Adipocyte (in vitro differentiated cells): ENCODE data around the gene MTOR.
A peak's percentile ranks its signal among the peaks of the same experiment; 100 is the strongest.

Source experiments
- DNase-seq: peaks from one replicate; pipeline ENCODE4 v3.0.0-alpha.2; 2015; ENCODE audit warnings: low read depth
- H3K27me3 ChIP-seq: replicated peaks from 2 replicates; pipeline ENCODE4 v1.7.0; 2013; ENCODE audit warnings: mild to moderate bottlenecking, low read length, moderate library complexity; ENCODE audit not compliant: control insufficient read depth, insufficient read depth
- H3K36me3 ChIP-seq: 2 replicates; pipeline ENCODE4 v1.7.0; 2013; ENCODE audit warnings: low read length, mild to moderate bottlenecking, moderate library complexity; ENCODE audit not compliant: control insufficient read depth, insufficient read depth, severe bottlenecking
- H3K4me1 ChIP-seq: 2 replicates; pipeline ENCODE4 v1.7.0; 2013; ENCODE audit warnings: mild to moderate bottlenecking, low read length, moderate library complexity; ENCODE audit not compliant: control insufficient read depth, insufficient read depth
- H3K4me3 ChIP-seq: 2 replicates; pipeline ENCODE4 v1.7.0; 2013; ENCODE audit warnings: mild to moderate bottlenecking, low read length, moderate library complexity
- H3K9ac ChIP-seq: 2 replicates; pipeline ENCODE4 v1.7.0; 2013; ENCODE audit warnings: mild to moderate bottlenecking, low read length, moderate library complexity
- H3K9me3 ChIP-seq: 2 replicates; pipeline ENCODE4 v1.7.0; 2013; ENCODE audit warnings: mild to moderate bottlenecking, low read length, moderate library complexity; ENCODE audit not compliant: control insufficient read depth

MTOR gene

GRCh38 chr1:11157394-11157793 is 105.0 kb downstream of the MTOR start:
- H3K36me3 ChIP-seq, result peaks cover 34% of the 10 kb centered on the region
- DNase-seq, result no peak
- no peaks in the 10 kb centered on the region for H3K9me3 ChIP-seq
- H3K4me1 ChIP-seq, result peaks cover 31% of the 10 kb centered on the region
- H3K9ac ChIP-seq, result peak overlapping the region; percentile 88
- no peaks in the 10 kb centered on the region for H3K27me3 ChIP-seq
- no peak overlapping the region for H3K4me3 ChIP-seq

- Histone ChIP-seq H3K4me3 (no peak overlapping the region), H3K9me3 (no peaks in the 10 kb centered on the region), H3K27me3 (no peaks in the 10 kb centered on the region), H3K9ac (peak overlapping the region; percentile 88), H3K4me1 (peaks cover 35% of the 10 kb centered on the region), H3K36me3 (peaks cover 34% of the 10 kb centered on the region)
- DNase-seq, result no peak
Measured at GRCh38 chr1:11156963-11157362, 105.4 kb downstream of the MTOR start.

GRCh38 chr1:11156441-11156840 is 105.9 kb downstream of the MTOR start:
- Histone ChIP-seq H3K4me3 (no peak overlapping the region), H3K36me3 (peaks cover 39% of the 10 kb centered on the region), H3K27me3 (no peaks in the 10 kb centered on the region), H3K9me3 (no peaks in the 10 kb centered on the region), H3K4me1 (peaks cover 39% of the 10 kb centered on the region), H3K9ac (no peak overlapping the region)
- DNase-seq, result no peak

- Histone ChIP-seq H3K9me3 (no peaks in the 10 kb centered on the region), H3K36me3 (peaks cover 58% of the 10 kb centered on the region), H3K4me3 (no peak overlapping the region), H3K4me1 (peaks cover 41% of the 10 kb centered on the region), H3K27me3 (no peaks in the 10 kb centered on the region), H3K9ac (no peak overlapping the region)
- DNase-seq, result no peak
Measured at GRCh38 chr1:11153184-11153583, 109.2 kb downstream of the MTOR start.

GRCh38 chr1:11152755-11153154 is 109.6 kb downstream of the MTOR start:
- Histone ChIP-seq H3K36me3 (peaks cover 62% of the 10 kb centered on the region), H3K4me1 (peaks cover 37% of the 10 kb centered on the region), H3K9ac (no peak overlapping the region), H3K9me3 (no peaks in the 10 kb centered on the region), H3K27me3 (no peaks in the 10 kb centered on the region), H3K4me3 (no peak overlapping the region)
- no peak for DNase-seq

- no peaks in the 10 kb centered on the region for H3K27me3 ChIP-seq
- H3K4me3 ChIP-seq, result no peak overlapping the region
- H3K9me3 ChIP-seq, result no peaks in the 10 kb centered on the region
- H3K36me3 ChIP-seq, result peaks cover 68% of the 10 kb centered on the region
- peaks cover 29% of the 10 kb centered on the region for H3K4me1 ChIP-seq
- H3K9ac ChIP-seq, result no peak overlapping the region
- DNase-seq, result no peak
Measured at GRCh38 chr1:11151826-11152612, 110.3 kb downstream of the MTOR start.

- Histone ChIP-seq H3K36me3 (peaks cover 68% of the 10 kb centered on the region), H3K27me3 (no peaks in the 10 kb centered on the region), H3K9me3 (no peaks in the 10 kb centered on the region), H3K9ac (no peak overlapping the region), H3K4me3 (no peak overlapping the region), H3K4me1 (peaks cover 24% of the 10 kb centered on the region)
- DNase-seq, result no peak
Measured at GRCh38 chr1:11151114-11151513, 111.2 kb downstream of the MTOR start.

GRCh38 chr1:11150326-11150725 is 112.0 kb downstream of the MTOR start:
- peak; percentile 36 for DNase-seq
- Histone ChIP-seq H3K27me3 (no peaks in the 10 kb centered on the region), H3K9me3 (no peaks in the 10 kb centered on the region), H3K4me1 (peaks cover 24% of the 10 kb centered on the region), H3K36me3 (peaks cover 68% of the 10 kb centered on the region), H3K4me3 (no peak overlapping the region), H3K9ac (no peak overlapping the region)

- H3K36me3 ChIP-seq, result peaks cover 68% of the 10 kb centered on the region
- H3K9me3 ChIP-seq, result no peaks in the 10 kb centered on the region
- no peak overlapping the region for H3K9ac ChIP-seq
- peaks cover 38% of the 10 kb centered on the region for H3K4me1 ChIP-seq
- H3K27me3 ChIP-seq, result no peaks in the 10 kb centered on the region
- DNase-seq, result peak; percentile 58
- no peak overlapping the region for H3K4me3 ChIP-seq
Measured at GRCh38 chr1:11147197-11147770, 115.1 kb downstream of the MTOR start.

GRCh38 chr1:11145741-11146140 is 116.6 kb downstream of the MTOR start:
- peaks cover 63% of the 10 kb centered on the region for H3K36me3 ChIP-seq
- DNase-seq, result no peak
- no peaks in the 10 kb centered on the region for H3K9me3 ChIP-seq
- no peak overlapping the region for H3K4me3 ChIP-seq
- H3K27me3 ChIP-seq, result no peaks in the 10 kb centered on the region
- no peak overlapping the region for H3K9ac ChIP-seq
- H3K4me1 ChIP-seq, result peaks cover 25% of the 10 kb centered on the region

GRCh38 chr1:11144570-11145256 is 117.6 kb downstream of the MTOR start:
- Histone ChIP-seq H3K36me3 (peaks cover 65% of the 10 kb centered on the region), H3K27me3 (no peaks in the 10 kb centered on the region), H3K9ac (no peak overlapping the region), H3K9me3 (no peaks in the 10 kb centered on the region), H3K4me1 (peaks cover 17% of the 10 kb centered on the region), H3K4me3 (no peak overlapping the region)
- DNase-seq, result no peak
